ENCODE results near the gene ZNF385D.

ZNF385D gene

GRCh38 chr3:21601178-21601577, 149.8 kb downstream of the ZNF385D start:
- no peak overlapping the region for H3K4me3 ChIP-seq (ENCODE audit: low read length)
- DNase-seq (ENCODE audit: low read depth), result no peak
- H3K27me3 ChIP-seq (replicated peaks; ENCODE audit: control insufficient read depth, insufficient read depth, low read length), result no peaks in the 10 kb centered on the region
- no peaks in the 10 kb centered on the region for H3K36me3 ChIP-seq (ENCODE audit: control insufficient read depth, insufficient read depth, low read length, severe bottlenecking)
- no peaks in the 10 kb centered on the region for H3K9me3 ChIP-seq (ENCODE audit: control insufficient read depth, low read length)
- no peaks in the 10 kb centered on the region for H3K4me1 ChIP-seq (ENCODE audit: control insufficient read depth, insufficient read depth, low read length)
- H3K9ac ChIP-seq (ENCODE audit: low read length), result no peak overlapping the region

- H3K9me3 ChIP-seq (ENCODE audit: control insufficient read depth, low read length), result no peaks in the 10 kb centered on the region
- no peak overlapping the region for H3K9ac ChIP-seq (ENCODE audit: low read length)
- no peaks in the 10 kb centered on the region for H3K4me1 ChIP-seq (ENCODE audit: control insufficient read depth, insufficient read depth, low read length)
- no peak overlapping the region for H3K4me3 ChIP-seq (ENCODE audit: low read length)
- H3K36me3 ChIP-seq (ENCODE audit: control insufficient read depth, insufficient read depth, low read length, severe bottlenecking), result no peaks in the 10 kb centered on the region
- no peak for DNase-seq (ENCODE audit: low read depth)
- H3K27me3 ChIP-seq (replicated peaks; ENCODE audit: control insufficient read depth, insufficient read depth, low read length), result no peaks in the 10 kb centered on the region
These were observed 151.1 kb downstream of the ZNF385D start for GRCh38 chr3:21599890-21600289.

GRCh38 chr3:21592828-21593227, 158.2 kb downstream of the ZNF385D start:
- H3K4me3 ChIP-seq (ENCODE audit: low read length), result no peak overlapping the region
- no peak overlapping the region for H3K9ac ChIP-seq (ENCODE audit: low read length)
- no peaks in the 10 kb centered on the region for H3K9me3 ChIP-seq (ENCODE audit: control insufficient read depth, low read length)
- H3K27me3 ChIP-seq (replicated peaks; ENCODE audit: control insufficient read depth, insufficient read depth, low read length), result no peaks in the 10 kb centered on the region
- no peaks in the 10 kb centered on the region for H3K36me3 ChIP-seq (ENCODE audit: control insufficient read depth, insufficient read depth, low read length, severe bottlenecking)
- no peaks in the 10 kb centered on the region for H3K4me1 ChIP-seq (ENCODE audit: control insufficient read depth, insufficient read depth, low read length)
- no peak for DNase-seq (ENCODE audit: low read depth)

GRCh38 chr3:21587894-21588293, 163.1 kb downstream of the ZNF385D start:
- no peak for DNase-seq (ENCODE audit: low read depth)
- no peaks in the 10 kb centered on the region for H3K36me3 ChIP-seq (ENCODE audit: control insufficient read depth, insufficient read depth, low read length, severe bottlenecking)

GRCh38 chr3:21585216-21585740, 165.7 kb downstream of the ZNF385D start:
- Histone ChIP-seq H3K9ac (ENCODE audit: low read length) (no peak overlapping the region), H3K27me3 (replicated peaks; ENCODE audit: control insufficient read depth, insufficient read depth, low read length) (no peaks in the 10 kb centered on the region), H3K9me3 (ENCODE audit: control insufficient read depth, low read length) (no peaks in the 10 kb centered on the region), H3K4me1 (ENCODE audit: control insufficient read depth, insufficient read depth, low read length) (peaks cover 2% of the 10 kb centered on the region), H3K36me3 (ENCODE audit: control insufficient read depth, insufficient read depth, low read length, severe bottlenecking) (no peaks in the 10 kb centered on the region), H3K4me3 (ENCODE audit: low read length) (no peak overlapping the region)
- no peak for DNase-seq (ENCODE audit: low read depth)

More at GRCh38 chr3:21587894-21588293, 163.1 kb downstream of the ZNF385D start:
- no peak overlapping the region for H3K9ac ChIP-seq (ENCODE audit: low read length)
- H3K4me1 ChIP-seq (ENCODE audit: control insufficient read depth, insufficient read depth, low read length), result peaks cover 2% of the 10 kb centered on the region
- H3K9me3 ChIP-seq (ENCODE audit: control insufficient read depth, low read length), result no peaks in the 10 kb centered on the region
- no peak overlapping the region for H3K4me3 ChIP-seq (ENCODE audit: low read length)
- no peaks in the 10 kb centered on the region for H3K27me3 ChIP-seq (replicated peaks; ENCODE audit: control insufficient read depth, insufficient read depth, low read length)

GRCh38 chr3:21573291-21573690, 177.7 kb downstream of the ZNF385D start:
- Histone ChIP-seq H3K4me1 (ENCODE audit: control insufficient read depth, insufficient read depth, low read length) (no peaks in the 10 kb centered on the region), H3K27me3 (replicated peaks; ENCODE audit: control insufficient read depth, insufficient read depth, low read length) (no peaks in the 10 kb centered on the region), H3K9ac (ENCODE audit: low read length) (no peak overlapping the region), H3K4me3 (ENCODE audit: low read length) (no peak overlapping the region), H3K36me3 (ENCODE audit: control insufficient read depth, insufficient read depth, low read length, severe bottlenecking) (no peaks in the 10 kb centered on the region), H3K9me3 (ENCODE audit: control insufficient read depth, low read length) (no peaks in the 10 kb centered on the region)
- DNase-seq (ENCODE audit: low read depth), result no peak

GRCh38 chr3:21564531-21564930, 186.5 kb downstream of the ZNF385D start:
- no peaks in the 10 kb centered on the region for H3K27me3 ChIP-seq (replicated peaks; ENCODE audit: control insufficient read depth, insufficient read depth, low read length)
- DNase-seq (ENCODE audit: low read depth), result no peak
- H3K4me3 ChIP-seq (ENCODE audit: low read length), result no peak overlapping the region
- no peak overlapping the region for H3K9ac ChIP-seq (ENCODE audit: low read length)
- H3K4me1 ChIP-seq (ENCODE audit: control insufficient read depth, insufficient read depth, low read length), result peaks cover 15% of the 10 kb centered on the region
- no peaks in the 10 kb centered on the region for H3K36me3 ChIP-seq (ENCODE audit: control insufficient read depth, insufficient read depth, low read length, severe bottlenecking)
- no peaks in the 10 kb centered on the region for H3K9me3 ChIP-seq (ENCODE audit: control insufficient read depth, low read length)

- H3K4me3 ChIP-seq (ENCODE audit: low read length), result no peak overlapping the region
- no peak overlapping the region for H3K9ac ChIP-seq (ENCODE audit: low read length)
- H3K4me1 ChIP-seq (ENCODE audit: control insufficient read depth, insufficient read depth, low read length), result peaks cover 15% of the 10 kb centered on the region
- no peaks in the 10 kb centered on the region for H3K27me3 ChIP-seq (replicated peaks; ENCODE audit: control insufficient read depth, insufficient read depth, low read length)
- no peaks in the 10 kb centered on the region for H3K9me3 ChIP-seq (ENCODE audit: control insufficient read depth, low read length)
- no peaks in the 10 kb centered on the region for H3K36me3 ChIP-seq (ENCODE audit: control insufficient read depth, insufficient read depth, low read length, severe bottlenecking)
- DNase-seq (ENCODE audit: low read depth), result no peak
These were observed 188.8 kb downstream of the ZNF385D start for GRCh38 chr3:21562243-21562642.

- Histone ChIP-seq H3K36me3 (ENCODE audit: control insufficient read depth, insufficient read depth, low read length, severe bottlenecking) (no peaks in the 10 kb centered on the region), H3K4me3 (ENCODE audit: low read length) (no peak overlapping the region), H3K9me3 (ENCODE audit: control insufficient read depth, low read length) (no peaks in the 10 kb centered on the region), H3K4me1 (ENCODE audit: control insufficient read depth, insufficient read depth, low read length) (peaks cover 15% of the 10 kb centered on the region), H3K9ac (ENCODE audit: low read length) (no peak overlapping the region), H3K27me3 (replicated peaks; ENCODE audit: control insufficient read depth, insufficient read depth, low read length) (no peaks in the 10 kb centered on the region)
- no peak for DNase-seq (ENCODE audit: low read depth)
These were observed 189.5 kb downstream of the ZNF385D start for GRCh38 chr3:21561472-21561871.

- no peaks in the 10 kb centered on the region for H3K36me3 ChIP-seq (ENCODE audit: control insufficient read depth, insufficient read depth, low read length, severe bottlenecking)
- H3K9me3 ChIP-seq (ENCODE audit: control insufficient read depth, low read length), result no peaks in the 10 kb centered on the region
- DNase-seq (ENCODE audit: low read depth), result peak; percentile 28
These were observed 200.0 kb downstream of the ZNF385D start for GRCh38 chr3:21551019-21551418.

GRCh38 chr3:21544076-21544462, 206.9 kb downstream of the ZNF385D start:
- Histone ChIP-seq H3K9ac (ENCODE audit: low read length) (no peak overlapping the region), H3K4me3 (ENCODE audit: low read length) (no peak overlapping the region), H3K9me3 (ENCODE audit: control insufficient read depth, low read length) (no peaks in the 10 kb centered on the region), H3K4me1 (ENCODE audit: control insufficient read depth, insufficient read depth, low read length) (peaks cover 16% of the 10 kb centered on the region), H3K36me3 (ENCODE audit: control insufficient read depth, insufficient read depth, low read length, severe bottlenecking) (no peaks in the 10 kb centered on the region), H3K27me3 (replicated peaks; ENCODE audit: control insufficient read depth, insufficient read depth, low read length) (no peaks in the 10 kb centered on the region)
- peak; percentile 11 for DNase-seq (ENCODE audit: low read depth)

More at GRCh38 chr3:21551019-21551418, 200.0 kb downstream of the ZNF385D start:
- Histone ChIP-seq H3K4me3 (ENCODE audit: low read length) (no peak overlapping the region), H3K4me1 (ENCODE audit: control insufficient read depth, insufficient read depth, low read length) (peaks cover 5% of the 10 kb centered on the region), H3K27me3 (replicated peaks; ENCODE audit: control insufficient read depth, insufficient read depth, low read length) (no peaks in the 10 kb centered on the region), H3K9ac (ENCODE audit: low read length) (no peak overlapping the region)

- Histone ChIP-seq H3K36me3 (ENCODE audit: control insufficient read depth, insufficient read depth, low read length, severe bottlenecking) (no peaks in the 10 kb centered on the region), H3K27me3 (replicated peaks; ENCODE audit: control insufficient read depth, insufficient read depth, low read length) (no peaks in the 10 kb centered on the region), H3K4me3 (ENCODE audit: low read length) (no peak overlapping the region), H3K9ac (ENCODE audit: low read length) (no peak overlapping the region), H3K9me3 (ENCODE audit: control insufficient read depth, low read length) (no peaks in the 10 kb centered on the region), H3K4me1 (ENCODE audit: control insufficient read depth, insufficient read depth, low read length) (peaks cover 16% of the 10 kb centered on the region)
- peak; percentile 14 for DNase-seq (ENCODE audit: low read depth)
These were observed 207.5 kb downstream of the ZNF385D start for GRCh38 chr3:21543380-21544075.
